OCI-LY7 (cell line): ENCODE measurements around the gene CREG2.

Source experiments
- EZH2phosphoT487 ChIP-seq: fragments of 200-600 bp; sonication (generic); IDR thresholded peaks from 2 replicates; pipeline ENCODE4 v1.6.1; 2018; ENCODE audit warnings: low read depth, borderline replicate concordance, mild to moderate bottlenecking, mixed run types, antibody characterized with exemption, low read length, moderate library complexity, mixed read lengths
- TF ChIP-seq, protein P1 (sequence below): fragments of 200-600 bp; sonication (generic); conservative IDR thresholded peaks from 2 replicates; pipeline ENCODE4 v1.5.1; 2014; ENCODE audit warnings: mild to moderate bottlenecking, antibody characterized with exemption, low read length, moderate library complexity, mixed read lengths

- TF ChIP-seq, protein P1, sequence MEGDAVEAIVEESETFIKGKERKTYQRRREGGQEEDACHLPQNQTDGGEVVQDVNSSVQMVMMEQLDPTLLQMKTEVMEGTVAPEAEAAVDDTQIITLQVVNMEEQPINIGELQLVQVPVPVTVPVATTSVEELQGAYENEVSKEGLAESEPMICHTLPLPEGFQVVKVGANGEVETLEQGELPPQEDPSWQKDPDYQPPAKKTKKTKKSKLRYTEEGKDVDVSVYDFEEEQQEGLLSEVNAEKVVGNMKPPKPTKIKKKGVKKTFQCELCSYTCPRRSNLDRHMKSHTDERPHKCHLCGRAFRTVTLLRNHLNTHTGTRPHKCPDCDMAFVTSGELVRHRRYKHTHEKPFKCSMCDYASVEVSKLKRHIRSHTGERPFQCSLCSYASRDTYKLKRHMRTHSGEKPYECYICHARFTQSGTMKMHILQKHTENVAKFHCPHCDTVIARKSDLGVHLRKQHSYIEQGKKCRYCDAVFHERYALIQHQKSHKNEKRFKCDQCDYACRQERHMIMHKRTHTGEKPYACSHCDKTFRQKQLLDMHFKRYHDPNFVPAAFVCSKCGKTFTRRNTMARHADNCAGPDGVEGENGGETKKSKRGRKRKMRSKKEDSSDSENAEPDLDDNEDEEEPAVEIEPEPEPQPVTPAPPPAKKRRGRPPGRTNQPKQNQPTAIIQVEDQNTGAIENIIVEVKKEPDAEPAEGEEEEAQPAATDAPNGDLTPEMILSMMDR: no peak
- no peak for TF ChIP-seq EZH2phosphoT487
Observed at GRCh38 chr2:101331202-101331601, 56.1 kb downstream of the CREG2 start.
